NCI-H1092 (cell line): Measurements from ENCODE around the gene TLL1.

ENCODE experiments used
- DNase-seq: peaks from one replicate; lab custom pipeline; 2025; lab: John Stamatoyannopoulos, UW

Gene TLL1

GRCh38 chr4:165894159-165894558 is 21.1 kb downstream of the TLL1 start:
- DNase-seq, result no peak

- DNase-seq, result no peak
Observed at GRCh38 chr4:165905405-165906027, 32.5 kb downstream of the TLL1 start.

- no peak for DNase-seq
Observed at GRCh38 chr4:165906272-165906671, 33.2 kb downstream of the TLL1 start.

DNA sequence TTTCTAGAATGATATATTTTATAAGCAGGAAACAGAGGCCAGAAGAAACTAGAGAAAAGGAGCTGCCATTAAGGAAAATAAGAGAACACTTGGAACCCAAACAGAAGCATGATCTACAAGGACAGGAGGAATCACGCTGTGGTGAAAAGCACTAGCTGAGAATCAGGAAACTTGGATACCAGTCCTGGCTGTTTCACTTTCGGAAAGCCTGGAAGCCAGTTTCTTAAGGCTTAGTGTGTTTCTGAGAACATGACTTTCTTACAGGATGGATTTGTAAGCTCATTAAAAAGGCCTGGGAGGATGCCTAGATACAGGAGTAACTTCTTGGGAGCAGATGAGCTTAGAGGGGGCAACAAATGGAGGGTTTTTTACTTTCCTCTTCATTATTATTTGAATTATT is 36.9 kb downstream of the TLL1 start:
- DNase-seq, result no peak

GRCh38 chr4:165915215-165915614 is 42.2 kb downstream of the TLL1 start:
- no peak for DNase-seq

- DNase-seq, result no peak
Observed at GRCh38 chr4:165921546-165921945, 48.5 kb downstream of the TLL1 start.

DNA sequence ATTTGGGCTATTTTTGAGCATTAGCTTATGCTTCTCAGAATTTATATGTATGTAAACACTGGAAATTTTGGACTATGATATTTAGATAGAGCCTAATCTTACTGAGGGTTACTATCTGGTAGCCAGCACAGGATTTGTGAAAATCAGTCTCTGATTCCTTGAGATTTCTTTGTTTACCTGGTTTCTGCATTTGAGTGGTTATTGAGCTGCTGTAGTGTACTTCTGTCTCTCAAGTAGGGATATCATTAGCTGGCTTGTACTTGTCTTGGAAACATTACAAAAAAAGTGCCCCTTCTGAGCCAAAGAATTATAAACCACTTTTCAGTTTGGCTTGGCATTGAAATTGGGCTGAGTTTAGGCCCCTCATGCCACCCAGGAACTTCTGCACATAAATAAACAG is 49.7 kb downstream of the TLL1 start:
- DNase-seq, result no peak

GRCh38 chr4:165926307-165926706 is 53.3 kb downstream of the TLL1 start:
- DNase-seq, result no peak

DNA sequence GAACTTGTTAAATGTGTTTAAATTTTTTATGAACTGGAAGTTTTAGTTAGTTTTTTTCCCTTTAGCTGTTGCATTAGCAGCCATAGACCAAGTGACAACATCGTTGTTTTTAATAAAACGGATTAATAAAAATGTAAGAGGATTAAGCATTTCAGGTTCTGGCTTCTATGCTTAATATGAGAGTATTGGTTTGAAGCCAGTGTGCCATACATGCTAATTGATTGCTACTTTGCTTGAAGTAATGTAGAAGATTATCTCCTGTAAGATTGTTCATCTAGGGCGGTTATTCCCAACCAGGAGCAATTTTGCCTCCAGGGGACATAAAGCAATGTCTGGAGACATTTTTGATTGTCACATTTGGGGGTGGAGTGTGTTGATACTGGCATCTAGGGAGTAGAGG is 54.3 kb downstream of the TLL1 start:
- DNase-seq, result no peak

DNA sequence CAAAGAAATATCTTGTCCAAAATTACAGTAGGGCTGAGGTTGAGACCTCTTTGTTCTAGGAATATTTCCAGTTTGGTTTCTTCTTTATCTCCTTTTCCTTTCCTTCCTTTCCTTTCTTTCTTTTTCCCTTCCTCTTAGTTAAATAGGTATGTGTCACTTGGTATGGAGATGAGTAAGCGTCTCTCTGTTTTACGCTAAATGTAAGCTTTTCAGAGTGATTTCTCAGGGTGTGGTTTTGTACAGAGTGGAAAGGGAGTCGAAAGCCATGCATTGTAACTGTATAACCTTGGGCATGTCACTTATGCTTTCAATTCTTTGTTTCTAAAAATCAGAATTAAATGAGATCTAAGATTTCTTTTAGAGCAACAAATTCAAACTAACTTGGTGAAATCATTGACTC is 54.8 kb downstream of the TLL1 start:
- DNase-seq, result no peak

- DNase-seq, result no peak
Observed at GRCh38 chr4:165928601-165929000, 55.6 kb downstream of the TLL1 start.

DNA sequence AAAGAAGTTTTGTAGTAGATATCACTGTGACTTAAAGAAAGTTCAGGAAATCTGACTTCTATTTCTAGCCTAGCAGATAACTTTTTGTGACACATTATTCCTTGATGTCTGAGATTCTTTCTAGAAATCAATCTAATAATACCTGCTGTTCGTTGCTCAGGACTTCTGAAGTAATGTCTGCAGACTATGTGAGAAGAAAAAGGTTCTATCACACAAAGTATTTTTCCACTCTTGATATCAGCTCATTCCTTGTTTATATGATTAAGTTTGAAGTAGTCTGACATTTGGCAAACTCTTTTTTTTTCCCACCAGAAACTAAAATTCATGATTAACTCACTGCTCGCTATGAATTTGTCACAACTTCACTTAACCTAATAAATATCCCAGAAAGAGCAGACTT is 56.6 kb downstream of the TLL1 start:
- DNase-seq, result no peak

- DNase-seq, result no peak
Observed at GRCh38 chr4:165931741-165932140, 58.7 kb downstream of the TLL1 start.

GRCh38 chr4:165944900-165945299 is 71.9 kb downstream of the TLL1 start:
- no peak for DNase-seq

DNA sequence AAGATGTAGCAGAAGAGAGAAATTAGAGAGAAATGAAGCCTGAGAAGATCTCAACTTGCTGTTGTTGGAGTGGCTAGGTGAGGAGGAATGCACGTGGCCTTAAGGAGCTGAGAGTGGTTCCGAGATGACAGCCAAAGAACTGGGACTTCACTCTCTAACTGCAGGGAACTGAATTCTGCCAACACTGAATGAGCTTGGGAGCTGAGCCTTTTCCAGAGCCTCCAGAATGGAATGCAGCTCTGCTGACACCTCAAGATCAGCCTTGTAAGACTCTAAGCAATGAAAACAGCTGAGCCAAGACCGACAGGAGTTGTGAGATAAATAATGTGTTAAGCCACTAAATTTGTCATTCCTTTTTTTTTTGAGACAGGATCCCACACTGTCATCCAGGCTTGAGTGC is 73.0 kb downstream of the TLL1 start:
- no peak for DNase-seq

- DNase-seq, result no peak
Observed at GRCh38 chr4:165947019-165947418, 74.0 kb downstream of the TLL1 start.

GRCh38 chr4:165953181-165953580 is 80.1 kb downstream of the TLL1 start:
- DNase-seq, result no peak

- no peak for DNase-seq
Observed at GRCh38 chr4:165963621-165964020, 90.6 kb downstream of the TLL1 start.

- no peak for DNase-seq
Observed at GRCh38 chr4:165964591-165964990, 91.6 kb downstream of the TLL1 start.

DNA sequence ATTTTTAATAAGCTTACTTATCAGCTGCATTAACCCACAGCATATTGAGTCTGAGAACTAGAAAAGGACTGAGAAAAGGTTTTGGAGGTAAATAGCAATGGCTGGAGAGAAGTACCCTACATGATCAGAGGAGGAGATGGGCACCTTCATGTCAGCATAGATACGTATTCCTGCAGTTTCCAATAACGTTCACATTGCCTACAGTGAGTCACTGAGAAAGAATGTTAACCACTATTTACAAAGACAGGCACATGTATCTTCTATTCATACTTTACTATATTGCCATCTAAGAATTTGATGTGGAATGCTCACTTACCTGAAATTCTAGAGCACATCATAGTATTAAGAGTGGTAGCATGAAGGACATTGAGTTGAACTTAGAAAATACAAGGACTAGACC is 92.5 kb downstream of the TLL1 start:
- DNase-seq, result no peak

GRCh38 chr4:165966833-165967232 is 93.8 kb downstream of the TLL1 start:
- no peak for DNase-seq

GRCh38 chr4:165967486-165967885 is 94.4 kb downstream of the TLL1 start:
- no peak for DNase-seq

DNA sequence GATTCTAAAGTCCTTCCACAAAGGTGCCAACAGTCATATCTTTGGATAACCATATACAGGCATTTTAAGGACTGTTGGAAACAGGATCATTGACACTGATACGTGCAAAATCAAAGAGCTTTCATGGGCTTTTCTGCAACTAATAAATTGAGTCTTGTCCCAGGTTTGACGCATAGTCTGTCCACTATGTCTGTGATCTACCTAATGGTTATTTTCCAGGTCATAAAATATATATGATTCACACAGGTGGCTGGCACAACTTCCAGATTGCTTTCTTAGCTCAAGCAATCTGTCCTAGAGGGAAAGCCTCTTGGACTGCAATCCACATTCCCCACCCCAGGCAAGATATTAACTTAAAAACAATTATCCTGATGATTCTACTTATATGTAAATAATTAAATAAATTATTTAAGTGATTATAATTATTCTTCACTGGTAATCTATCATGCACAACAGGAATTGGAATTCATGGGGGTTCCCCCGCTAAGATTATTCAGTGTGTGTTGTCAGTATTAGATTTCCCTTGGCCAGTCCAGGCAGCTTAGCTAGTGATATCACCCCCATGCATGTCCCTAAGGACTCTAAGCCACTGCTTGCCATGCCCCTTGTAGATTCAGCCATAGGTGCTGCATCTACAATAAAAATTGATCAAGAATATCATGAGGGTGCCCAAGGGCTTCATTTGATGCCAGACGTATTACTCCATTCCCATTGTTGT is 97.8 kb downstream of the TLL1 start:
- no peak for DNase-seq

- no peak for DNase-seq
Observed at GRCh38 chr4:165971446-165971845, 98.4 kb downstream of the TLL1 start.
